Aorta (tissue), 5 donors: Measurements from ENCODE around the gene CDK9. TPM values are rescaled to one million over a fixed set of nuclear protein-coding genes. Genes with fewer than 3 reads are reported as not detected.
A peak's percentile ranks its signal among the peaks of the same experiment; 100 is the strongest.
"Not testable (repeated sequence)": the region's sequence is repeated elsewhere in the genome, so short reads cannot be mapped to it uniquely, and the experiment has no call there.

Experiments
- ATAC-seq: fragments of 200-7000 bp; cut with Tn5 transposase; one replicate; pipeline ENCODE4 v1.9.1; 2022; ENCODE audit warnings: moderate library complexity; ENCODE audit not compliant: low FRiP score
- DNase-seq, 2 donors: peaks; one replicate each; pipeline ENCODE4 v3.0.0-alpha.2; 2020
- H3K27ac ChIP-seq, 2 donors: one replicate each; pipeline ENCODE4 v1.5.1; 2013; ENCODE audit warnings: low read length in 2 of 2, mild to moderate bottlenecking in 2 of 2, moderate library complexity in 2 of 2, control low read depth in 1 of 2, inconsistent platforms in 1 of 2, low read depth in 1 of 2
- H3K27me3 ChIP-seq, 2 donors: one replicate each; pipeline ENCODE4 v1.6.1; 2013; ENCODE audit warnings: control low read depth in 1 of 2, low read length in 1 of 2, mild to moderate bottlenecking in 1 of 2, moderate library complexity in 1 of 2; ENCODE audit not compliant: insufficient read depth in 2 of 2, control insufficient read depth in 1 of 2
- H3K36me3 ChIP-seq, 2 donors: one replicate each; pipeline ENCODE4 v1.6.1; 2013; ENCODE audit warnings: control low read depth in 1 of 2, low read length in 1 of 2, mild to moderate bottlenecking in 1 of 2; ENCODE audit not compliant: insufficient read depth in 2 of 2, control insufficient read depth in 1 of 2
- H3K4me1 ChIP-seq, 2 donors: one replicate each; pipeline ENCODE4 v1.6.1; 2013; ENCODE audit warnings: low read length in 2 of 2, control low read depth in 1 of 2, mild to moderate bottlenecking in 1 of 2, moderate library complexity in 1 of 2; ENCODE audit not compliant: insufficient read depth in 2 of 2, control insufficient read depth in 1 of 2
- H3K4me3 ChIP-seq, 2 donors: one replicate each; pipeline ENCODE4 v1.5.1; 2013; ENCODE audit warnings: low read length in 2 of 2, control low read depth in 1 of 2, mild to moderate bottlenecking in 1 of 2
- H3K9me3 ChIP-seq: one replicate; pipeline ENCODE4 v1.6.1; 2013; ENCODE audit warnings: mild to moderate bottlenecking, low read length; ENCODE audit not compliant: control insufficient read depth
- WGBS, 2 donors: extraction: QIAGEN DNeasy Blood & Tissue Kit; methylation state at CpG; one replicate each; pipeline ENCODE4 v1.1.7; 2013; 5-methylcytosine and 5-hydroxymethylcytosine counted together
- intact Hi-C, 2 donors: fragments of 100-400 bp; cut with DNase I; formaldehyde crosslinking; loops; one replicate each; pipeline versions ENCODE4 v1.14.2 to v1.15.0; 2022
- polyA plus RNA-seq, 2 donors: library from polyadenylated mRNA; stranded (reverse); fragments of 200-250 nt; gene quantifications; one replicate each; pipeline ENCODE4 v1.2.3, GENCODE V29; 2013
- total RNA-seq, 2 donors: library from RNA; stranded (reverse); fragmentation: NEBNext Ultra II Directional; extraction: Animal tissue kit (Norgen Biotek cat#: 25700); gene quantifications; one replicate each; pipeline ENCODE4 v1.2.1, GENCODE V29; 2021
- donor health status: healthy with polysubstance abuse.
- donor health status: Bipolar disorder and iron deficiency.
- donor health status: DM: no; HTN: no; CAD: no.
- donor health status: DM: no; HTN: no; CAD: no.
- donor health status: DM: yes; HTN: yes; CAD: no.

CDK9 gene
- total and polyA plus RNA-seq, 4 donors, result 29.3 to 131 (median 109) TPM

DNA sequence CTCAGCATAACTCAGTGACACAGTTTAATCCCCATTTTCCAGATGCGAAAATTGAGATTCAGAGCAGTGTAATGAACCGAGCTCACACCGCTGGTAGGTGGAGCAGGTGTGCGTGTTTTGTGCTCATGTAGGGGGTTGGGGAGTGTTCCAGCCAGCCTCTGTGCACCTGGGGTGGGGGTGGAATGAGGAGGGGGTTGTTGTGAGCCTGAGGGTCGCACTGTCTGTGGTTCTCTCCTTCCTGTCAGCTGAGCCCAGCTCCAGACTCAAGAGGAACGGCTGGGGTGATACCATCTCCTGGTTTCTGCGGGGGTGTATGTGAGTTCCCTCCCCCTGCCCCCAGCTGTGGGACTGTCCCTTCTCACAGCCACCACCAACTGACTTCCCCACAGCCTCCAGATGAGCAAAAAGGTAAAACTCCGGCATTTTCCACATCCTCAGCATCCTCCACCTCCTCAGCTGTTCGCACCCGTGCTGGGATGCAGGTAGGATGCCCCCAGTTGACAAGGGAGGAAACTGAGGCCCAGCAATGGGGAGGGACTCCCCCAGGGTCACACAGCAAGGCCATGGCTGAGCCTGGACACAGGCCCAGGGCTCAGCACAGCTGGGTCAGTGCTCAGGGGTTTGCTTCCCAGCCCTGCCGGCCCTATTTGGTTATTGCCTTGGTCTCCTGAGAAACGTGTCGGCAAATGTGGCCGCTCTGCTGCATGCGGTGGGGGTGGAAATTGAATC is 9.5 kb upstream of the CDK9 start:
- ATAC-seq (no peak), DNase-seq (peak in 1 of 2 donors; percentile 71)
- Histone ChIP-seq H3K4me1 (no peaks in the 10 kb centered on the region), H3K4me3 (no peak overlapping the region), H3K36me3 (no peaks in the 10 kb centered on the region), H3K27ac (no peak overlapping the region), H3K9me3 (no peaks in the 10 kb centered on the region), H3K27me3 (no peaks in the 10 kb centered on the region)
- intact Hi-C loops, result no loop called here
- WGBS, 2 donors, result 79% methylated on average over 15 of the region's 15 CpGs

- no peak overlapping the region for H3K27ac ChIP-seq
- H3K27me3 ChIP-seq, result no peaks in the 10 kb centered on the region
- H3K36me3 ChIP-seq, result no peaks in the 10 kb centered on the region
- WGBS, 2 donors, result 72 to 80% methylated on average over 5 of the region's 5 CpGs
- DNase-seq (no peak), ATAC-seq (no peak)
- H3K4me1 ChIP-seq, result no peaks in the 10 kb centered on the region
- no peaks in the 10 kb centered on the region for H3K9me3 ChIP-seq
- intact Hi-C loops, result no loop called here
- no peak overlapping the region for H3K4me3 ChIP-seq
Measured at GRCh38 chr9:127776924-127777289, 8.9 kb upstream of the CDK9 start.

GRCh38 chr9:127777368-127777980 is 8.4 kb upstream of the CDK9 start:
- ATAC-seq (no peak), DNase-seq (no peak)
- 87 to 89% methylated on average over 18 of the region's 18 CpGs for WGBS, 2 donors
- Histone ChIP-seq H3K4me3 (no peak overlapping the region), H3K27ac (no peak overlapping the region), H3K9me3 (no peaks in the 10 kb centered on the region), H3K27me3 (no peaks in the 10 kb centered on the region), H3K36me3 (no peaks in the 10 kb centered on the region), H3K4me1 (no peaks in the 10 kb centered on the region)
- intact Hi-C loops, result no loop called here

DNA sequence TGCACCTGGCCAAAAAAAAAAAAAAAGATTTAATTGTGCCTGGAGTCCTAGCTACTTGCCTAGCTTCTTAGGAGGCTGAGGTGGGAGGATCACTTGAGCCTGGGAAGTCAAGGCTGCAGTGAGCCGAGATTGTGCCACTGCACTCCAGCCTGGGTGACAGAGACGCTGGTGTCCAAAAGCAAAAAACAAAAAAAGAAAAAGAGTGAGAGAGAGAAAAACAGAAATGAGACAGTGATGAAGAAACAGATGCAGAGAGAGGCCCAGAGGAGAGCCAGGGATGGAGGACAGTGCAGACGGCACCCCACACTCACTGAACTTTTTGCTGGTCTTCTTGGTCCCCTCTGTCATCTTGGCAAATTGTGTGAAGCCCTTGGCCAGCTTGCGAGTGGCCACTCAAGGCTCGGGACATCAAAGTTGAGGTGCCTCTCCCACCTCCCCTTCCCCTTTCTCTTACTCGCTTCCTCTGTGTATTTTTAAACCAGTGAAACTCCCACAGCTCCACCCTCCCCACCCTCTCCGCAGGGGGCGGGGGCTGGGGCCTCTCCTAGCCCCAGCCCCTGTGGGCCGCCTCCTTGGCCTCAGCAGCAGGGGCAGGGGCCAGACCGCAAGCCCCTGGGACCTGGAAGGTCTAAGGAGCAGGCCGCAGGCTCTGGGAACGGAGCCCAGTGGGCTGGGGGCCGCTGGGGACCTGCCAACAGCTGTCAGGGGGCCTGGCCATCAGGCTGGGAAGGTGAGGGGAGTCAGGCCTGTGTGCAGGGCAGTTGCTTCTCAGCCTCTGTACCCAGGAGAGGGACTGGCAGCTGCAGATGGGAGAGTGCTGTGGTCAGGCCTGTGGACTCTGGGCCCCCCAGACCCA is 7.3 kb upstream of the CDK9 start, which contains the start of gene SH2D3C:
Gene SH2D3C (minus strand): TSS at position 387 of the 856 bp plus-strand sequence. CDS start 39 bp downstream, at position 348.
- ATAC-seq (peak; percentile 50), DNase-seq (no peak)
- Histone ChIP-seq H3K36me3 (no peaks in the 10 kb centered on the region), H3K27me3 (no peaks in the 10 kb centered on the region), H3K27ac (no peak within 1 kb of the TSS), H3K4me1 (no peaks in the 10 kb centered on the region), H3K4me3 (no peak within 1 kb of the TSS), H3K9me3 (no peaks in the 10 kb centered on the region)
- 65 to 67% methylated on average over 13 of the region's 13 CpGs for WGBS, 2 donors
- intact Hi-C loops, result no loop called here

GRCh38 chr9:127779136-127779981 is 6.5 kb upstream of the CDK9 start:
- no peaks in the 10 kb centered on the region for H3K36me3 ChIP-seq
- H3K4me3 ChIP-seq, result no peak overlapping the region
- DNase-seq, result no peak
- no peaks in the 10 kb centered on the region for H3K9me3 ChIP-seq
- 70 to 76% methylated on average over 17 of the region's 17 CpGs for WGBS, 2 donors
- H3K27ac ChIP-seq, result no peak overlapping the region
- no peaks in the 10 kb centered on the region for H3K4me1 ChIP-seq
- intact Hi-C loops, result no loop called here
- ATAC-seq, result peak; percentile 38
- no peaks in the 10 kb centered on the region for H3K27me3 ChIP-seq

DNA sequence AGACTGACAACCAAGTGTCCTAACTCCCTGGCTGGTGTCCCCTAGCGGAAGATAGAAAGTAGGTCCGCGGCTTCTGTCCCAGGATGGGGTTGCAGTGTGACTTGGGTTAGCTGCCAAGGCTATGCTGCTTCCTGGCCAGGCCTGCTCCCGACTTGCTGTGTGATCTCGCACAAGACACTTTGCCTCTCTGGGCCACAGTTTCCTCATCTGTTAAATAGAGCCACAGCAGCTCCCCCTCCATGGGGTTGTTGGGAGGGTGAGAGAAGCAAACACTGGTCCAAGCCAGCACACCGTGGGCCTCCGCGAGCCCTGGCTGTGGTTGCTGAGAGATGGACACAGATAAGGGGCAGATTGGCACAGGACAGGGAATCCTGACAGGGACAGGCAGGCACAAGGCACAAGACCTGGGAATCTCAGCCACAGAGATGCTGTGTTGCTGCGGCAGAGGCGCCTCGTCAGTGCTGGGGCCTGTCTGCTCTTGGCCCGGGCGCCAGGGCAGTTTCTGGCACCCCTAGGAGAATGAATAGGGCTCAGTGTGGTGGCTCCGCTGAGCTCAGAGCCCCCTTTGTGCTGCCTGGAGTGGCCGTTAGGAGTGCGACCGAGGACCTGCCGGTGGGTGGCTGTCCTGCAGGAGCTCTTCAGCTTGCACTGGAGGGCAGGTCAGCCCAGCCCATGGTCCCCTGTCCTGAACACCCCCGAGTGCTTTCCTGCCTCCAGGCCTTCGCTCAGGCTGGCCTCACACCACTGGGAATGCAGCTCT is 5.5 kb upstream of the CDK9 start:
- Histone ChIP-seq H3K4me3 (no peak overlapping the region), H3K4me1 (no peaks in the 10 kb centered on the region), H3K36me3 (no peaks in the 10 kb centered on the region), H3K9me3 (no peaks in the 10 kb centered on the region), H3K27ac (no peak overlapping the region), H3K27me3 (no peaks in the 10 kb centered on the region)
- no peak for ATAC-seq
- intact Hi-C loops, result no loop called here
- no peak for DNase-seq
- 78 to 81% methylated on average over 20 of the region's 20 CpGs for WGBS, 2 donors

DNA sequence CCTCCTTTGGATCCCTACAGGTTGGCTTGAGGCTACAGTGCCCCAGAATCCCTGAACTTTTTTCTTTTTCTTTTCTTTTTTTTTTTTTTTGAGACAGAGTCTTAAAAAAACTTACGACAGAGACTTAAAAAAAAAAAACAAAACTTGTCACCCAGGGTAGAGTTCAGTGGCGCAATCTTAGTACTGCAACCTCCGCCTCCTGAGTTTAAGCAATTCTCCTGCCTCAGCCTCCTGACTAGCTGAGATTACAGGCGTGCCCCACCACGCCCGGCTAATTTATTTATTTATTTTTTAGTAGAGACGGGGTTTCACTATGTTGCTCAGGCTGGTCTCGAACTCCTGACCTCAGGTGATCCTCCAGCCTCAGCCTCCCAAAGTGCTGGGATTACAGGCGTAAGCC is 4.9 kb upstream of the CDK9 start:
- DNase-seq, H3K4me1 ChIP-seq, H3K36me3 ChIP-seq, H3K27me3 ChIP-seq, intact Hi-C loops, ATAC-seq, H3K4me3 ChIP-seq, H3K9me3 ChIP-seq, H3K27ac ChIP-seq: not testable (repeated sequence)
- WGBS, 2 donors, result 92 to 94% methylated on average over 9 of the region's 9 CpGs

- 94 to 97% methylated on average over 4 of the region's 4 CpGs for WGBS, 2 donors
- no peak for DNase-seq
- no peaks in the 10 kb centered on the region for H3K4me1 ChIP-seq
- H3K27ac ChIP-seq, result no peak overlapping the region
- H3K4me3 ChIP-seq, result no peak overlapping the region
- H3K36me3 ChIP-seq, result no peaks in the 10 kb centered on the region
- intact Hi-C loops, result no loop called here
- ATAC-seq, result no peak
- H3K27me3 ChIP-seq, result no peaks in the 10 kb centered on the region
- no peaks in the 10 kb centered on the region for H3K9me3 ChIP-seq
Measured at GRCh38 chr9:127781806-127782205, 4.0 kb upstream of the CDK9 start.
